ENCODE data around the gene FAF2. TPM values are rescaled to one million over a fixed set of nuclear protein-coding genes. Genes with fewer than 3 reads are reported as not detected.
"Not testable (repeated sequence)": the region's sequence is repeated elsewhere in the genome, so short reads cannot be mapped to it uniquely, and the experiment has no call there.

FAF2 gene
- polyA plus RNA-seq, 6 donors from 2014 or later, result 11.0 to 16.3 (median 13.3) TPM

GRCh38 chr5:176425791-176426190 is 22.4 kb upstream of the FAF2 start:
- Mint-ChIP-seq H3K9me3 (peaks cover 0 to 6% (median 0%) of the 10 kb centered on the region in 7 donors), H3K27me3 (peaks cover 9 to 19% (median 16%) of the 10 kb centered on the region in 3 donors), H3K27ac (no peak overlapping the region), H3K36me3 (no peaks in the 10 kb centered on the region), H3K4me3 (no peak overlapping the region), H3K4me1 (no peaks in the 10 kb centered on the region)
- DNase-seq, result no peak
- no peak for ATAC-seq (ENCODE audit: low read depth in 2 of 2)

GRCh38 chr5:176426876-176427275 is 21.3 kb upstream of the FAF2 start:
- no peaks in the 10 kb centered on the region for H3K36me3 Mint-ChIP-seq
- H3K27me3 Mint-ChIP-seq, result peaks cover 9 to 16% (median 13%) of the 10 kb centered on the region in 3 donors
- no peak overlapping the region for H3K4me3 Mint-ChIP-seq
- no peak for ATAC-seq (ENCODE audit: low read depth in 2 of 2)
- H3K27ac Mint-ChIP-seq, result no peak overlapping the region
- no peaks in the 10 kb centered on the region for H3K4me1 Mint-ChIP-seq
- DNase-seq, result no peak
- peaks cover 0 to 2% (median 0%) of the 10 kb centered on the region in 7 donors for H3K9me3 Mint-ChIP-seq

DNA sequence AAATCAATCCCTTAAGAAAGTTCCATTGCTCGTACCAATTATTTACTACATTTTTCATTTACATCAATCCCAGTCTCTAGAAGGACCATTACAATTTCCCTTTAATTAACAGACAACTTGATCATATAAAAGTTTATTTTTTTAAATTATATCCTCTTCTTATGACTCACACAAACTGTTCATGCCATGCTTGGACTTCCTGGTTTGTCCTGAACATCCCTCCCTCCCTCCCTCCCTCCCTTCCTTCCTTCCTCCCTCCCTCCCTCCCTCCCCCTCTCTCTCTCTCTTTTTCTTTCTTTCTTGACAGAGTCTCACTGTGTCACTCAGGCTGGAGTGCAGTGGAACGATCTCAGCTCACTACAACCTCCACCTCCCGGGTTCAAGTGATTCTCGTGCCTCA is 20.2 kb upstream of the FAF2 start:
- Mint-ChIP-seq H3K9me3 (peaks cover 0 to 2% (median 0%) of the 10 kb centered on the region in 7 donors), H3K27ac (no peak overlapping the region), H3K4me3 (no peak overlapping the region), H3K27me3 (peaks cover 6 to 10% (median 9%) of the 10 kb centered on the region in 3 donors), H3K4me1 (no peaks in the 10 kb centered on the region), H3K36me3 (no peaks in the 10 kb centered on the region)
- ATAC-seq (ENCODE audit: low read depth in 2 of 2) (no peak), DNase-seq (no peak)

DNA sequence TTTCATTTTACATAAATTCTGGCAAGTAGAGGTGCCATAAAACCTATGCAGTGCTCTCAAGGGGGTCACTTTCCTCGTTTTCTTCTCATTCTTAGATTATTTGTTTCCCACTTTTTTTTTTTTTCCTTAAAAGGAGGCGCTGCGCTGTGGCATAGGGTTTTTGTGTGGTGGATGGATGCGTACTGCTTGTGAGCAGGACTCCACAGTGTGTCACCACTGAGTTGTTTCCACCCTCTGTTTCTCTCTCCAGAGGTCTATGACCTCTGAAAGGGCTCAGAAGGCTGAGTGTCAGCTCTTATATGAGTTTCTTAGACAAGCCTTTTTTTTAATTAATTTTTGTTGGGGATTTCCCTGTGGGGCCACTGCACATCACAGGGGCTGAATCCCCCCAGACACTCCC is 18.2 kb upstream of the FAF2 start:
- no peak overlapping the region for H3K4me3 Mint-ChIP-seq
- no peak overlapping the region for H3K27ac Mint-ChIP-seq
- peaks cover 0 to 5% (median 4%) of the 10 kb centered on the region in 3 donors for H3K27me3 Mint-ChIP-seq
- no peak for DNase-seq
- ATAC-seq (ENCODE audit: low read depth in 2 of 2), result no peak
- peaks cover 0 to 2% (median 0%) of the 10 kb centered on the region in 7 donors for H3K9me3 Mint-ChIP-seq
- no peaks in the 10 kb centered on the region for H3K36me3 Mint-ChIP-seq
- H3K4me1 Mint-ChIP-seq, result no peaks in the 10 kb centered on the region

DNA sequence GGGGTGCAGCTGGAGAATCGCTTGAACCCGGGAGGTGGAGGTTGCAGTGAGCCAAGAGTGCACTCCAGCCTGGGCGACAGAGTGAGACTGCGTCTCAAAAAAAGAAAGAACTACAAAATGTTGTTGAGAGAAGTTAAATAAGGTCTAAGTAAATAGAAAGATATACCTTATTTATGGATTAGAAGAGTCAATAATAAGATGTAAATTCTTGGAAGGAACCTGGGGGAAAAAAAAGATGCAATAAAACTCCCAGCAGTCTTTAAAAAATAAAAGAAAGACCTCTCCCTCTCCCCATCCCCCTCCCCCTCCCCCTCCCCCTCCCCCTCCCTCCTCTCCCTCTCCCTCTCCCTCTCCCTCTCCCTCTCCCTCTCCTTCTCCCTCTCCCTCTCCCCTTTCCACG is 15.5 kb upstream of the FAF2 start:
- Mint-ChIP-seq H3K4me1 (peaks cover 9 to 11% (median 10%) of the 10 kb centered on the region in 3 donors), H3K9me3 (no peaks in the 10 kb centered on the region), H3K36me3 (no peaks in the 10 kb centered on the region), H3K4me3 (no peak overlapping the region), H3K27me3 (peaks cover 0 to 5% (median 4%) of the 10 kb centered on the region in 3 donors), H3K27ac (no peak overlapping the region)
- ATAC-seq (ENCODE audit: low read depth in 2 of 2) (no peak), DNase-seq (no peak)

GRCh38 chr5:176436656-176437055 is 11.5 kb upstream of the FAF2 start:
- no peak for DNase-seq
- Mint-ChIP-seq H3K27me3 (peaks cover 0 to 5% (median 0%) of the 10 kb centered on the region in 3 donors), H3K36me3 (no peaks in the 10 kb centered on the region), H3K4me3 (peak overlapping the region; percentile 31 to 73 (median 48)), H3K4me1 (peaks cover 9 to 11% (median 10%) of the 10 kb centered on the region in 3 donors), H3K9me3 (no peaks in the 10 kb centered on the region), H3K27ac (peak overlapping the region in 2 of 6 donors; percentile 43 to 59)
- ATAC-seq (ENCODE audit: low read depth in 2 of 2), result peak; percentile 40 to 45

DNA sequence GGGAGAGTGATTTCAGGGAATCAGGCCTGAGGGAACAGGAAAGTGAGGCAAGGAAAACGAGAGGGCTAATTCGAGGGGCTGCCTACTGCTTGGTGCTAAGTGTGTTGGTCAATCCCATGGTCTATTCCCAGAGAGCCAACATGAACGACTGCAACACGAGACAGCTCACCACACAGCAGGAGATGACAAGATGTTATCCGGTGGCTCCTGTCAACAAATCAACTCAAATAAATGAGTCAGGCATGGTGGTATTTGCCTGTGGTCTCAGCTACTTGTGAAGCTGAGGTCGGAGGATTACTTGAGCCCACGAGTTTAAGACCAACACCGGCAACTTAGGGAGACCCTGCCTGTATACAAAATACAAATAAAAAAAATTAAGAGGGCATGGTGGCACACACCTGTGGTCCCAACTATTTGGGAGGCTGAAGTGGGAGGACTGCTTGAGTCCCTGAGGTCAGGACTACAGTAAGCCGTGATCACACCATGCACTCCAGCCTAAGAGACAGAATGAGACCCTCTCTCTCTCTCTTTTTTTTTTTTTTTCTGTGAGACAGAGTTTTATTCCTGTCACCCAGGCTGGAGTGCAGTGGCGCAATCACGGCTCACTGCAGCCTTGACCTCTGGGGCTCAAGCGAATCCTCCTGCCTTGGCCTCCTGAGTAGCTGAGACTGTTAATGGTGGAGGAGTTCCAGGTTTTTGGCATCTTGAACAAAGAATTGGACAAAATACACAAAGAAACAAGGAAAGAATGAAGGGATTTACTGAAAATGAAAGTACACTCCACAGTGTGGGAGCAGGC is 9.0 kb upstream of the FAF2 start:
- ATAC-seq (ENCODE audit: low read depth in 2 of 2) (no peak), DNase-seq (no peak)
- H3K4me1 Mint-ChIP-seq, result peaks cover 9 to 11% (median 10%) of the 10 kb centered on the region in 3 donors

DNA sequence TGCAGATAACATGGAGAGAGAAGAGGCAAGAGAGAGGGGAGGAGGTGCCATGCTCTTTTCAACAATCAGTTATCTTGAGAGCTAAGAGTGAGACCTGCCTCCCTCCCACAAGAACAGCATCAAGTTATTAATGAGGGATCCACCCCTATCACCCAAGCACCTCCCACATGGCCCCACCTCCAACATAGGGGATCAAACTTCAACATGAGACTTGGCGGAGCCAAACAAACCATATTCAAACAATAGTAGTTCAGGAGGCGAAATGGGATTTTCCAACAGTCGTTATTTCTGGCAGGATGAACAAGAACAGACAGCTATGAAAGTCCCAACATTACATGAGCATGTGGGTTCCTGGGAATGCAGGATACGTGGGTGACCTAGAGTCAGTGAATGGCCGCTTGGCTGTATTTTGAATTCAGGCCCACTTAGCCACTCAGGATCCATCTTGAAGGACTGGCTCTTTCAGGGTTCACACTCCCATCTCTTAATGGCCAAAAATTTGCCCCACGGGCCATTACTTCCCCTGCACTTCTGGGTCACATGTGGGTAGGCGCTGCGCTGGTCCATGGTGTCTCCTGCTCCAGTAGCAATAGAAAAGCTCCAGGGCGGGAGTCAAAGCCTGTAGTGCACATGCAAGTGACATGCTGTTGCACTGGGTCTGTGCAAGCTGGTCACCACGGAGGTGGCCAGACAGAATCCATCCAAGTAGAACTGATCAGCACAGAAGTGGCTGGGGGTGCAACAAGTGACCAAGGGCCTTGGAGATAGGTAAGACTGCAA is 7.1 kb upstream of the FAF2 start:
- ATAC-seq (ENCODE audit: low read depth in 2 of 2), result no peak
- Mint-ChIP-seq H3K9me3 (no peaks in the 10 kb centered on the region), H3K4me1 (peaks cover 9 to 14% (median 10%) of the 10 kb centered on the region in 3 donors), H3K4me3 (peak overlapping the region in 1 of 8 donors; percentile 42), H3K27ac (peak overlapping the region in 1 of 6 donors; percentile 5), H3K36me3 (no peaks in the 10 kb centered on the region), H3K27me3 (no peaks in the 10 kb centered on the region)
- DNase-seq, result no peak

More for the DNA sequence above, 9.0 kb upstream of the FAF2 start:
- Mint-ChIP-seq H3K4me3 (no peak overlapping the region), H3K9me3 (no peaks in the 10 kb centered on the region), H3K27ac (no peak overlapping the region), H3K27me3 (no peaks in the 10 kb centered on the region), H3K36me3 (no peaks in the 10 kb centered on the region)

GRCh38 chr5:176441921-176442323 is 6.3 kb upstream of the FAF2 start:
- Mint-ChIP-seq H3K36me3 (no peaks in the 10 kb centered on the region), H3K4me1 (peaks cover 5 to 15% (median 7%) of the 10 kb centered on the region in 3 donors), H3K4me3 (no peak overlapping the region), H3K27ac (peak overlapping the region in 1 of 6 donors; percentile 37), H3K9me3 (no peaks in the 10 kb centered on the region), H3K27me3 (no peaks in the 10 kb centered on the region)
- no peak for ATAC-seq (ENCODE audit: low read depth in 2 of 2)
- DNase-seq, result no peak

DNA sequence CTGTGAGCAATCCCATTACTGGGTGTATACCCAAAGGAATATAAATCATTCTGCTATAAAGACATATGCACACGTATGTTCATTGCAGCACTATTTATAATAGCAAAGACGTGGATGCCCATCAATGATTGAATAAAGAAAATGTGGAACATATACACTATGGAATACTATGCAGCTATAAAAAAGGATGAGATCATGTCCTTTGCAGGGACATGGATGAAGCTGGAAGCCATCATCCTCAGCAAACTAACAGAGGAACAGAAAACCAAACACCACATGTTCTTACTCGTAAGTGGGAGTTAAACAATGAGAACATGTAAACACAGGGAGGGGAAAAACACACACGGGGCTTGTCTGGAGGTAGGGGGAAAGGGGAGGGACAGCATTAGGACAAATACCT is 5.3 kb upstream of the FAF2 start:
- H3K9me3 Mint-ChIP-seq; ATAC-seq (ENCODE audit: low read depth in 2 of 2); H3K27ac Mint-ChIP-seq; H3K27me3 Mint-ChIP-seq; DNase-seq; H3K36me3 Mint-ChIP-seq: not testable (repeated sequence)
- Mint-ChIP-seq H3K4me3 (peak overlapping the region in 1 of 8 donors; percentile 4), H3K4me1 (peaks cover 6 to 14% (median 9%) of the 10 kb centered on the region in 3 donors)

DNA sequence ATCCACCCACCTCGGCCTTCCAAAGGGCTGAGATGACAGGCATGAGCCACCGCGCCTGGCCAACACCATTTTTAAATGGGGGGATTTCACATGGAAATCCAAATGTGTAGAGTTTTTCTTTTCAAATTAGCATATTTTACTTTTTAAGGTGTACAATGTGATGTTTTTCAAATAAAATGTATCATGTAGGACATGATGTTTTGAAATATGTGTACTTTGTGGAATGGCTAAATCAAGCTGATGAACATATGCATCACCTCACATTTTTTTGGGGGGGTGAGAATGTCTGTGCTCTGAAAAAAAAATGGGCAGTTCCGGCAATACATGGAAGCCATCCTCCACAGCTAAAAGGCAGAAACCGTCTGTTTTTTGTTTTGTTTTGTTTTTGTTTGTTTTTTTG is 3.4 kb upstream of the FAF2 start:
- H3K4me3 Mint-ChIP-seq, result peak overlapping the region in 1 of 8 donors; percentile 100
- peaks cover 10 to 30% (median 20%) of the 10 kb centered on the region in 3 donors for H3K4me1 Mint-ChIP-seq
- no peak overlapping the region for H3K27ac Mint-ChIP-seq
- ATAC-seq (ENCODE audit: low read depth in 2 of 2), result no peak
- no peaks in the 10 kb centered on the region for H3K27me3 Mint-ChIP-seq
- H3K9me3 Mint-ChIP-seq, result no peaks in the 10 kb centered on the region
- H3K36me3 Mint-ChIP-seq, result no peaks in the 10 kb centered on the region
- DNase-seq, result no peak

DNA sequence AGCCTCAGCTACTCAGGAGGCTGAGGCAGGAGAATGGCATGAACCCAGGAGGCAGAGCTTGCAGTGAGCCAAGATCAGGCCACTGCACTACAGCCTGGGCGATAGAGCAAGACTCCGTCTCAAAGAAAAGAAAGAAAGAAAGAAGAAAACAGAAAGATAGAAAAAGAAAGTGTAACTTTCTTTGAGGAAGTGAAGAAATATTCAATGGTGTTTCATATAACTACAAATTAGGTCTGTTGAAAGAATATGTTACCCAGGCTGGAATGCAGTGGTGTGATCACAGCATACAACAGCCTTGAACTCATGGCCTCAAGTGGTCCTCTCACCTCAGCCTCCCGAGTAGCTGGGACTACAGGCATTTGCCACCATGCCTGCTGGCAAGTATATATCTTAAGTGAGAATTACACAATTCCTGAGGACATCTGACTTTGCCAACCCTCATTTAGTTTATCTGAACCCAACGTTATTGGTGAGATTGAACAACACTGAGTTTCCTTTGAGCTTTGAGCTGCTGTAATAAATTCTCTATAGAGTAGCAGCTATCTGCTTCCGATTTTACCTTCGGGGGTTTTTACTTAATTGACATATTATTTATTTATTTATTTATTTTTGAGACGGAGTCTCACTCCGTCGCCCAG is 2.0 kb upstream of the FAF2 start:
- Mint-ChIP-seq H3K9me3 (no peaks in the 10 kb centered on the region), H3K4me1 (peaks cover 14 to 38% (median 26%) of the 10 kb centered on the region in 3 donors), H3K27me3 (no peaks in the 10 kb centered on the region), H3K4me3 (peak overlapping the region in 5 of 8 donors; percentile 55 to 100 (median 99)), H3K36me3 (no peaks in the 10 kb centered on the region), H3K27ac (peak overlapping the region in 2 of 6 donors; percentile 7 to 78)
- ATAC-seq (ENCODE audit: low read depth in 2 of 2) (no peak), DNase-seq (no peak)

DNA sequence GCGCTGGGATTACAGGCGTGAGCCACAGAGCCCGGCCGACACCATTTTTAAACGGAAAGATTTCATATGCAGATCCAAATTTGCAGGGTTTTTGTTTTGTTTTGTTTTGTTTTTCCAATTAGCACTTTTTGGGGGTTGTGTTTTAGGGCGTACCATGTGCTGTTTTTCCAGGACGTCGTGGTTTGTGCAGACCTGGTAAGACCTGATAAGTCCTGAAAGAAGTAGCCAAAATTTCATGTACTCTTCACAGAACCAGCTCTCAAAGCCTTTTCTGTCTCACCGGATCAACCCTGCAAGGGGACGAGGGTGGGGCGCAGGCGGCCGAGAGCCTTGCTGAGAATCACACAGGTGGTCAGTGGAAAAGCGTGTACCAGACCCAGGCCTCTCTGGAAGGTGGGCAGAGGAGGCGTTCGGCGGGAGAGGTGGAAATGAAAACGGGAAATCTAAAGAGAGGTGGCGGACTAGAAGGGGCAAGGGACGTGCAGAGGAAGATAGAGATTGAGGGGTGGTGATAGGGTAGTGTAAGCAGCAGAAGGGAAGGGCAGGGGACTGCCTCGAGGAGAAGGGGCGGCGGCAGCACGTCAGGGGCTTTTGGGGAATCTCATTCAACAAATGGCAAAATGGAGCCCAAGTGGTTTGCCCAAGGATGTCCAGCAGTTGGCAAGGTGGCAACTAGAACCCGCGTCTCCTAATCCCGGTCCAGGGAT is 1.1 kb upstream of the FAF2 start:
- H3K27ac Mint-ChIP-seq, result peak overlapping the region; percentile 99 to 100 (median 99)
- H3K9me3 Mint-ChIP-seq, result no peaks in the 10 kb centered on the region
- ATAC-seq (ENCODE audit: low read depth in 2 of 2), result no peak
- H3K4me3 Mint-ChIP-seq, result peak overlapping the region; percentile 85 to 100 (median 98)
- DNase-seq, result peak; percentile 18
- H3K27me3 Mint-ChIP-seq, result no peaks in the 10 kb centered on the region
- H3K4me1 Mint-ChIP-seq, result peaks cover 14 to 38% (median 26%) of the 10 kb centered on the region in 3 donors
- no peaks in the 10 kb centered on the region for H3K36me3 Mint-ChIP-seq
